SK-N-SH treated with all-trans-retinoic acid at 6 μM for 48 hours (cell line): ENCODE data around the gene MAST4.

Experiments used
- ATAC-seq: fragments of 200-7000 bp; cut with Tn5 transposase; 3 replicates; pipeline ENCODE4 v1.9.1; 2020; ENCODE audit warnings: mild to moderate bottlenecking, moderate library complexity
- ARNTL ChIP-seq: fragments of 450-650 bp; formaldehyde crosslinking; IDR thresholded peaks from 2 replicates; pipeline ENCODE4 v1.5.0; 2020; ENCODE audit warnings: low read depth, mild to moderate bottlenecking, moderate library complexity, borderline replicate concordance
- BACH2 ChIP-seq: fragments of 250-450 bp; sonication (Bioruptor Pico); IDR thresholded peaks from 2 replicates; pipeline ENCODE4 v1.9.0; 2021; ENCODE audit warnings: mild to moderate bottlenecking, borderline replicate concordance
- CSDC2 ChIP-seq: fragments of 250-450 bp; sonication (Bioruptor Pico); IDR thresholded peaks from 2 replicates; pipeline ENCODE4 v1.5.0; 2020; ENCODE audit warnings: mild to moderate bottlenecking, moderate library complexity
- CSRNP3 ChIP-seq: fragments of 250-450 bp; sonication (Bioruptor Pico); IDR thresholded peaks from 2 replicates; pipeline ENCODE4 v1.5.1; 2021; ENCODE audit warnings: mild to moderate bottlenecking, moderate library complexity
- ESRRG ChIP-seq: fragments of 250-450 bp; sonication (Bioruptor Pico); IDR thresholded peaks from 2 replicates; pipeline ENCODE4 v1.6.1; 2021; ENCODE audit warnings: mild to moderate bottlenecking
- GLIS3 ChIP-seq: fragments of 250-450 bp; sonication (Bioruptor Pico); IDR thresholded peaks from 2 replicates; pipeline ENCODE4 v1.5.0; 2020; ENCODE audit warnings: mild to moderate bottlenecking, moderate library complexity
- ISL1 ChIP-seq: fragments of 250-450 bp; sonication (Bioruptor Pico); IDR thresholded peaks from 2 replicates; pipeline ENCODE4 v2.1.2; 2022; ENCODE audit warnings: mild to moderate bottlenecking, moderate library complexity
- OSR1 ChIP-seq: fragments of 250-450 bp; sonication (Bioruptor Pico); IDR thresholded peaks from 2 replicates; pipeline ENCODE4 v1.8.0; 2022; ENCODE audit warnings: moderate library complexity, mild to moderate bottlenecking, inconsistent platforms
- PATZ1 ChIP-seq: fragments of 250-450 bp; sonication (Bioruptor Pico); IDR thresholded peaks from 2 replicates; pipeline ENCODE4 v1.8.0; 2020; ENCODE audit warnings: mild to moderate bottlenecking, moderate library complexity, borderline replicate concordance
- POU6F1 ChIP-seq: fragments of 250-450 bp; sonication (Bioruptor Pico); IDR thresholded peaks from 2 replicates; pipeline ENCODE4 v1.8.0; 2021; ENCODE audit warnings: low read depth, mild to moderate bottlenecking, moderate library complexity, borderline replicate concordance
- PPARA ChIP-seq: fragments of 250-450 bp; sonication (Bioruptor Pico); IDR thresholded peaks from 2 replicates; pipeline ENCODE4 v1.5.0; 2020; ENCODE audit warnings: mild to moderate bottlenecking, borderline replicate concordance
- RARB ChIP-seq: fragments of 250-450 bp; sonication (Bioruptor Pico); IDR thresholded peaks from 2 replicates; pipeline ENCODE4 v1.8.0; 2021; ENCODE audit warnings: mild to moderate bottlenecking, moderate library complexity
- SNAI2 ChIP-seq: fragments of 250-450 bp; sonication (Bioruptor Pico); IDR thresholded peaks from 2 replicates; pipeline ENCODE4 v1.5.0; 2020; ENCODE audit warnings: mild to moderate bottlenecking, moderate library complexity
- TCF4 ChIP-seq: fragments of 250-450 bp; sonication (Bioruptor Pico); IDR thresholded peaks from 2 replicates; pipeline ENCODE4 v1.8.0; 2021; ENCODE audit warnings: mild to moderate bottlenecking, moderate library complexity, borderline replicate concordance
- TOX ChIP-seq: fragments of 250-450 bp; sonication (Bioruptor Pico); IDR thresholded peaks from 2 replicates; pipeline ENCODE4 v1.8.0; 2021; ENCODE audit warnings: mild to moderate bottlenecking, moderate library complexity, borderline replicate concordance
- TSHZ2 ChIP-seq: fragments of 250-450 bp; sonication (Bioruptor Pico); IDR thresholded peaks from 2 replicates; pipeline ENCODE4 v1.5.0; 2020; ENCODE audit warnings: mild to moderate bottlenecking, moderate library complexity
- ZC3H10 ChIP-seq: fragments of 250-450 bp; sonication (Bioruptor Pico); IDR thresholded peaks from 2 replicates; pipeline ENCODE4 v1.5.1; 2021; ENCODE audit warnings: mild to moderate bottlenecking, moderate library complexity
- ZFP3 ChIP-seq: fragments of 250-450 bp; sonication (Bioruptor Pico); IDR thresholded peaks from 2 replicates; pipeline ENCODE4 v1.5.0; 2020; ENCODE audit warnings: mild to moderate bottlenecking, moderate library complexity
- ZFP30 ChIP-seq: fragments of 450-650 bp; formaldehyde crosslinking; IDR thresholded peaks from 2 replicates; pipeline ENCODE4 v1.5.0; 2022; ENCODE audit warnings: mild to moderate bottlenecking, moderate library complexity
- ZNF565 ChIP-seq: fragments of 450-650 bp; formaldehyde crosslinking; conservative IDR thresholded peaks from 2 replicates; pipeline ENCODE4 v1.5.0; 2020; ENCODE audit warnings: low read depth, mild to moderate bottlenecking, moderate library complexity
- ZNF70 ChIP-seq: fragments of 450-650 bp; formaldehyde crosslinking; IDR thresholded peaks from 2 replicates; pipeline ENCODE4 v1.5.0; 2020; ENCODE audit warnings: mild to moderate bottlenecking, moderate library complexity
- ZNF8 ChIP-seq: fragments of 450-650 bp; formaldehyde crosslinking; IDR thresholded peaks from 2 replicates; pipeline ENCODE4 v1.5.0; 2020; ENCODE audit warnings: mild to moderate bottlenecking, moderate library complexity

Gene MAST4

GRCh38 chr5:66680221-66680620, 84.0 kb downstream of the MAST4 start:
- TF ChIP-seq OSR1 (CRISPR knock-in tag): no peak
- no peak for TF ChIP-seq ESRRG
- TF ChIP-seq GLIS3 (CRISPR knock-in tag): no peak
- TF ChIP-seq ZNF565 (CRISPR knock-in tag): no peak
- TF ChIP-seq ZFP30 (CRISPR knock-in tag): no peak
- TF ChIP-seq ZNF8: no peak
- no peak for TF ChIP-seq RARB (CRISPR knock-in tag)
- no peak for TF ChIP-seq ZNF70
- no peak for TF ChIP-seq TOX (CRISPR knock-in tag)
- no peak for TF ChIP-seq CSRNP3 (CRISPR knock-in tag)
- no peak for ATAC-seq

- no peak for TF ChIP-seq ZC3H10 (CRISPR knock-in tag)
- TF ChIP-seq PPARA: no peak
- no peak for TF ChIP-seq TCF4
- TF ChIP-seq RARB (CRISPR knock-in tag): no peak
- TF ChIP-seq ARNTL: no peak
- TF ChIP-seq GLIS3 (CRISPR knock-in tag): no peak
- TF ChIP-seq ZNF8: no peak
- TF ChIP-seq POU6F1 (CRISPR knock-in tag): no peak
- no peak for TF ChIP-seq BACH2 (CRISPR knock-in tag)
- TF ChIP-seq ISL1 (CRISPR knock-in tag): no peak
- TF ChIP-seq CSDC2 (CRISPR knock-in tag): no peak
- TF ChIP-seq SNAI2 (CRISPR knock-in tag): no peak
- TF ChIP-seq TSHZ2 (CRISPR knock-in tag): no peak
- no peak for TF ChIP-seq CSRNP3 (CRISPR knock-in tag)
- TF ChIP-seq PATZ1: no peak
- no peak for TF ChIP-seq ZFP30 (CRISPR knock-in tag)
- TF ChIP-seq ESRRG: no peak
- TF ChIP-seq ZNF70: no peak
- no peak; the same call in 2 of the 3 replicates for ATAC-seq
Observed at GRCh38 chr5:66680804-66681203, 84.6 kb downstream of the MAST4 start.

GRCh38 chr5:66684663-66685062, 88.5 kb downstream of the MAST4 start:
- no peak for ATAC-seq
- TF ChIP-seq POU6F1 (CRISPR knock-in tag) (no peak), TOX (CRISPR knock-in tag) (no peak), BACH2 (CRISPR knock-in tag) (no peak), ZNF70 (no peak), CSDC2 (CRISPR knock-in tag) (no peak), PATZ1 (no peak), ZFP3 (no peak), ZFP30 (CRISPR knock-in tag) (no peak), ISL1 (CRISPR knock-in tag) (no peak), RARB (CRISPR knock-in tag) (no peak), ARNTL (no peak)
